ENCODE data around the gene EDEM1. TPM values are rescaled to one million over a fixed set of nuclear protein-coding genes. Genes with fewer than 3 reads are reported as not detected.

EDEM1 gene
- total and polyA plus RNA-seq, 4 donors, result 7.9 to 16.0 (median 11.2) TPM

DNA sequence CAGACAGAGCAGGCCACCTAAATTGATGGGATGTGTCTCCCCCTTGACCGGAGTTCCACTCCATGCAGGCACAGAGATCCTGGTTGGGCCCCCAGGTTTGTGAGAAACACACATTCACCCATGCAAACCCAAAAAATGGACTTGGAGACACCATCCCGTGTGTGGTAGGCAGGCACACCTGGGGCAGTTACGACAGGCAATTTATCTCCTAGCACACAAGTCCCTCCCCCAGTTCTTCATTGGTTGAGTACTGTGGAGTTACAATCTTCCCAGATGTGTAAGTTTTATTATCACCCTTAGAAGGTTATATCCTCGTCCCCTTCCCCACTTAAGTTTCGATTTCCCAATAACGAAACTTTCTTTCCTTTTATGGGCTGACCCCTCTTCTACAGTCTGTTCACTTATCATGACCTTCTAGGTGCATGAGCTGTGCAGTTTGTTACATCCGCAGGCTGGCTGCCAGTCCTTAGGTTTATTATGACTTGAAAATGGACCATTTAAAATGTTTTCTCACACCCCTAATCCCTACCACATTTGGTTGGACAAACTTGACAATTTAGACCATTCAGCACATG, 38.1 kb upstream of the EDEM1 start:
- WGBS (ENCODE audit: insufficient coverage), result 88% methylated on average over 4 of the region's 7 CpGs
- Histone ChIP-seq H3K4me1 (ENCODE audit: control insufficient read depth, insufficient read depth, low read length) (no peaks in the 10 kb centered on the region), H3K36me3 (ENCODE audit: control insufficient read depth, insufficient read depth, low read length) (no peaks in the 10 kb centered on the region), H3K27ac (ENCODE audit: low read depth, low read length) (no peak overlapping the region), H3K9me3 (ENCODE audit: control insufficient read depth, insufficient read depth, low read length) (peaks cover 2% of the 10 kb centered on the region), H3K27me3 (ENCODE audit: control insufficient read depth, insufficient read depth, low read length) (no peaks in the 10 kb centered on the region), H3K4me3 (ENCODE audit: low read depth, low read length) (no peak overlapping the region)
- no peak for DNase-seq (ENCODE audit: low read depth in 4 of 6, low spot score in 6 of 6)

- H3K27me3 ChIP-seq (ENCODE audit: control insufficient read depth, insufficient read depth, low read length), result no peaks in the 10 kb centered on the region
- no peaks in the 10 kb centered on the region for H3K36me3 ChIP-seq (ENCODE audit: control insufficient read depth, insufficient read depth, low read length)
- no peak for DNase-seq (ENCODE audit: low read depth in 4 of 6, low spot score in 6 of 6)
- no peaks in the 10 kb centered on the region for H3K4me1 ChIP-seq (ENCODE audit: control insufficient read depth, insufficient read depth, low read length)
- 100% methylated on average over 2 of the region's 6 CpGs for WGBS (ENCODE audit: insufficient coverage)
- no peaks in the 10 kb centered on the region for H3K9me3 ChIP-seq (ENCODE audit: control insufficient read depth, insufficient read depth, low read length)
- no peak overlapping the region for H3K27ac ChIP-seq (ENCODE audit: low read depth, low read length)
- no peak overlapping the region for H3K4me3 ChIP-seq (ENCODE audit: low read depth, low read length)
These were observed 35.9 kb upstream of the EDEM1 start for GRCh38 chr3:5151586-5151985.

GRCh38 chr3:5153074-5153473, 34.4 kb upstream of the EDEM1 start:
- H3K4me1 ChIP-seq (ENCODE audit: control insufficient read depth, insufficient read depth, low read length), result no peaks in the 10 kb centered on the region
- H3K27ac ChIP-seq (ENCODE audit: low read depth, low read length), result no peak overlapping the region
- H3K36me3 ChIP-seq (ENCODE audit: control insufficient read depth, insufficient read depth, low read length), result no peaks in the 10 kb centered on the region
- no peaks in the 10 kb centered on the region for H3K9me3 ChIP-seq (ENCODE audit: control insufficient read depth, insufficient read depth, low read length)
- WGBS (ENCODE audit: insufficient coverage), result no CpG with 5 or more reads among the region's 4 CpGs
- H3K27me3 ChIP-seq (ENCODE audit: control insufficient read depth, insufficient read depth, low read length), result no peaks in the 10 kb centered on the region
- no peak overlapping the region for H3K4me3 ChIP-seq (ENCODE audit: low read depth, low read length)
- no peak for DNase-seq (ENCODE audit: low read depth in 4 of 6, low spot score in 6 of 6)

DNA sequence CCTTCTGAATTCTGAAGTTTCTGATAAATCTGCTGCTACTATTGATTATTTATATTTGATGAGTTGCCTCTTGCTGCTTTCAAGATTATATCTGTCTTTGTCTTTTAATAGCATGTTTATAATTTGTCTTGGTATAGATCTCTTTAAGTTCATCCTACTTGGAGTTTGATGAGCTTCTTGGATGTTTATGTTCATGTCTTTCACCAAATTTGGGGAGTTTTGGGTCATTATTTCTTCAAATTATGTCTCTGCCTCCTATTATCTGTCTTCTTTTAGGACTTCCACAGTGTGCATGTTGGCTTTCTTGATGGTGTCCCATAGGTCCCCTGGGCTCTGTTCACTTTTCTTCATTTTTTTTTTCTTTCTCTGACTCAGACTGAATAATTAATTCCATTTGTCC, 32.3 kb upstream of the EDEM1 start:
- Histone ChIP-seq H3K4me3 (ENCODE audit: low read depth, low read length) (no peak overlapping the region), H3K27me3 (ENCODE audit: control insufficient read depth, insufficient read depth, low read length) (no peaks in the 10 kb centered on the region), H3K36me3 (ENCODE audit: control insufficient read depth, insufficient read depth, low read length) (no peaks in the 10 kb centered on the region)

DNA sequence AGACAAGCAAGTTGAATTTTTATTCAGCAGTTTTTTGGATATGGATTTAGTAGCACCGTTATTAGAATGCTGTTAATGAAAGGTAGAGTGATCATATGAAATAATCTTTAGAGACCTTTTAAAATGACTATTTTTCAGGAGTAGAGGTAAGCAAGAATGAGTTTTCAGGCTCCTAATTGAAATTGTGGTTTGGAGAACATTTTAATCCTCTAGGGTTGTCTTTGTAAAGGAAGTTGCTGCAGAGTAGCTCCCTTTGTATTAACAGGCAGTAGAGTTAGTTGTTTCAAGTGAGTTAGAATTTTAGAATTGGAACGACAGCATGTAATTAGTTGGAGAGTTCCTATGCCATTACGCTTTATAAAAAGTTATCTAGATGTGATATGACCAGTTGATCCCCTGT, 27.2 kb upstream of the EDEM1 start:
- WGBS (ENCODE audit: insufficient coverage), result no CpG with 5 or more reads among the region's 3 CpGs

More for the DNA sequence above, 32.3 kb upstream of the EDEM1 start:
- DNase-seq (ENCODE audit: low read depth in 4 of 6, low spot score in 6 of 6), result no peak
- Histone ChIP-seq H3K9me3 (ENCODE audit: control insufficient read depth, insufficient read depth, low read length) (no peaks in the 10 kb centered on the region), H3K27ac (ENCODE audit: low read depth, low read length) (no peak overlapping the region), H3K4me1 (ENCODE audit: control insufficient read depth, insufficient read depth, low read length) (no peaks in the 10 kb centered on the region)

DNA sequence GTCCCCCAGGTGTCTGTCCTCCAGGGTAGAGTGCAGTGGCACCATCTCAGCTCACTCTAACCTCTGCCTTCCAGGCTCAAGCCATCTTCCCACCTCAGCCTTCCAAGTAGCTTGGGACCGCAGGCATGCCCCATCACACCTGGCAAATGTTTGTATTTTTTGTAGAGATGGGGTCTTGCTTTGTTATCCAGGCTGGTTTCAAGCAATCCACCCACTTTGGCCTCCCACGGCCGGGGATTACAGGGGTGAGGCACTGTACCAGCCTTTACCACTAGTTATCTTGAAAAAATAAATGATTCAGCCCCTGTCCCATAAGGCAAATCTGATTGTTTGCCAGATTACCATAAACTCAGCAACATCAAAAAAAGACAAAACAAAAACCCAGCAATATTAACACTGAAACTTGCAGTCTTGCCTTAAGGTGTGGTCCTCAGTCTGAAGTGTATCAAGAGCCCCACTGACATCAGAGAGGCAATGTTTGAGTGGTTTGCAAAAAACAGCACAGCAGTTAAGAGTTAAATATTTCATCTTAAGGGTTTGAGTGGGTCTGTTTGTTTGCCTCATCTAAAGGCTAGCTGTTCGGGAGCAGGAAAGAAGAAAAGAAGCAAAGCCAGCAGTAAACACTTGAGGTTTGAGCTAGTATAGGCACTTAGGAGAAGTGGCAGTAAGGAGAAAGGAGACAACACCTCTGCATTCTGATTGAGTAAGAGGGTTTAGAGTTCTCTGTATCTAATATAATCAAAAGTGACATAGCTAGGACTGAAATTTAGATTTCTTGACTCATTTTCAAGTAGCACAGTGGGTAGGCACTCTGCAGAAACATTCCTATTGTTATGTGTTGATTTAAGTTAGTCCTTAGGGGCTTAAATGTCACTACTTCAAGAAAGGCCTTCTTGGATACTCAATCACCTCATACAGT, 26.3 kb upstream of the EDEM1 start:
- H3K9me3 ChIP-seq (ENCODE audit: control insufficient read depth, insufficient read depth, low read length), result no peaks in the 10 kb centered on the region
- H3K4me1 ChIP-seq (ENCODE audit: control insufficient read depth, insufficient read depth, low read length), result peaks cover 5% of the 10 kb centered on the region
- no peaks in the 10 kb centered on the region for H3K36me3 ChIP-seq (ENCODE audit: control insufficient read depth, insufficient read depth, low read length)
- H3K27ac ChIP-seq (ENCODE audit: low read depth, low read length), result no peak overlapping the region
- H3K4me3 ChIP-seq (ENCODE audit: low read depth, low read length), result no peak overlapping the region
- 0% methylated on average over 1 of the region's 4 CpGs for WGBS (ENCODE audit: insufficient coverage)
- DNase-seq (ENCODE audit: low read depth in 4 of 6, low spot score in 6 of 6), result no peak
- no peaks in the 10 kb centered on the region for H3K27me3 ChIP-seq (ENCODE audit: control insufficient read depth, insufficient read depth, low read length)

More for the DNA sequence above, 27.2 kb upstream of the EDEM1 start:
- Histone ChIP-seq H3K4me3 (ENCODE audit: low read depth, low read length) (no peak overlapping the region), H3K9me3 (ENCODE audit: control insufficient read depth, insufficient read depth, low read length) (no peaks in the 10 kb centered on the region), H3K4me1 (ENCODE audit: control insufficient read depth, insufficient read depth, low read length) (peaks cover 5% of the 10 kb centered on the region), H3K36me3 (ENCODE audit: control insufficient read depth, insufficient read depth, low read length) (no peaks in the 10 kb centered on the region), H3K27ac (ENCODE audit: low read depth, low read length) (no peak overlapping the region), H3K27me3 (ENCODE audit: control insufficient read depth, insufficient read depth, low read length) (no peaks in the 10 kb centered on the region)
- DNase-seq (ENCODE audit: low read depth in 4 of 6, low spot score in 6 of 6), result peak in 2 of 6 donors; percentile 4 to 24

GRCh38 chr3:5162102-5162501, 25.4 kb upstream of the EDEM1 start:
- Histone ChIP-seq H3K4me3 (ENCODE audit: low read depth, low read length) (no peak overlapping the region), H3K9me3 (ENCODE audit: control insufficient read depth, insufficient read depth, low read length) (no peaks in the 10 kb centered on the region), H3K27me3 (ENCODE audit: control insufficient read depth, insufficient read depth, low read length) (no peaks in the 10 kb centered on the region), H3K4me1 (ENCODE audit: control insufficient read depth, insufficient read depth, low read length) (peaks cover 5% of the 10 kb centered on the region), H3K36me3 (ENCODE audit: control insufficient read depth, insufficient read depth, low read length) (no peaks in the 10 kb centered on the region), H3K27ac (ENCODE audit: low read depth, low read length) (no peak overlapping the region)
- WGBS (ENCODE audit: insufficient coverage), result 90% methylated on average over 1 of the region's 1 CpG
- no peak for DNase-seq (ENCODE audit: low read depth in 4 of 6, low spot score in 6 of 6)

DNA sequence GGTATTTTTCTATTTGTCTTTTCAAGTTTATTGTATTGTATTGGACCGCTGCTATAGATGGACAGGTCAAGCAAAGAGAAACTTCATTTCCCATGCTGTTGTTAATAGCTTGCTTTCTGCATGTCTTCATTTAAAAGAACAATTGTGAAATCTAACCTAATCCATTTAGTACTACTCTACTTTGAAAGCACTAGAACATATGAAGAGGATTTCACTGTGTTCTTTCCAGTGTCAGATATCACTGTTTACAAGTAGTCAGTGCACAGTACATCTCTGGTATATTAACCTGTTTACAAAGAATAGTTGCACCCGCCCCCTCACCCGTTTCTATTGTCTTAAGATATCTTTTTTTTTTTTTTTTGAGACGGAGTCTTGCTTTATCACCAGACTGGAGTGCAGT, 21.8 kb upstream of the EDEM1 start:
- H3K4me1 ChIP-seq (ENCODE audit: control insufficient read depth, insufficient read depth, low read length), result peaks cover 4% of the 10 kb centered on the region
- H3K27me3 ChIP-seq (ENCODE audit: control insufficient read depth, insufficient read depth, low read length), result no peaks in the 10 kb centered on the region
- 100% methylated on average over 1 of the region's 4 CpGs for WGBS (ENCODE audit: insufficient coverage)
- DNase-seq (ENCODE audit: low read depth in 4 of 6, low spot score in 6 of 6), result no peak
- no peaks in the 10 kb centered on the region for H3K36me3 ChIP-seq (ENCODE audit: control insufficient read depth, insufficient read depth, low read length)
- no peak overlapping the region for H3K4me3 ChIP-seq (ENCODE audit: low read depth, low read length)
- no peaks in the 10 kb centered on the region for H3K9me3 ChIP-seq (ENCODE audit: control insufficient read depth, insufficient read depth, low read length)
- no peak overlapping the region for H3K27ac ChIP-seq (ENCODE audit: low read depth, low read length)

DNA sequence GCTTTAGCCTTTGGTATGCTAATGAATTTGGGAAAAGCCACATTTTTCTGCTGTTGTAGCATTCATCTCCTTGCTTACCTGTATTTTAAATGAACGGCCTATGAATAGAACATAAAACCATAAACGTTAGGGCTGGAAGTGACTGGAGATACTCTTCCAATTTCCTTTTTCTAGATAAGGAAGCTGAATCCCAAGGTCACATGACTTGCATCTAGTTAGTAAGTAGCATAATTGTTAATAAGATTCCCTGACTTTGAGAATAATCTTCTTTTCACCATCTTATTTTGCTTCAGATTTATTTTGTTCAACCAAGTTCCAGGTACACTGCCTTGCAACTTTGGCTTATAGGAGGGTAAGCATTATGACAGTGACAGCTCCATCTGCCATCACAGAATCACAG, 20.7 kb upstream of the EDEM1 start:
- Histone ChIP-seq H3K27me3 (ENCODE audit: control insufficient read depth, insufficient read depth, low read length) (no peaks in the 10 kb centered on the region), H3K4me3 (ENCODE audit: low read depth, low read length) (no peak overlapping the region), H3K9me3 (ENCODE audit: control insufficient read depth, insufficient read depth, low read length) (no peaks in the 10 kb centered on the region), H3K36me3 (ENCODE audit: control insufficient read depth, insufficient read depth, low read length) (no peaks in the 10 kb centered on the region), H3K27ac (ENCODE audit: low read depth, low read length) (no peak overlapping the region), H3K4me1 (ENCODE audit: control insufficient read depth, insufficient read depth, low read length) (no peaks in the 10 kb centered on the region)
- DNase-seq (ENCODE audit: low read depth in 4 of 6, low spot score in 6 of 6), result no peak
- no CpG with 5 or more reads among the region's 2 CpGs for WGBS (ENCODE audit: insufficient coverage)

DNA sequence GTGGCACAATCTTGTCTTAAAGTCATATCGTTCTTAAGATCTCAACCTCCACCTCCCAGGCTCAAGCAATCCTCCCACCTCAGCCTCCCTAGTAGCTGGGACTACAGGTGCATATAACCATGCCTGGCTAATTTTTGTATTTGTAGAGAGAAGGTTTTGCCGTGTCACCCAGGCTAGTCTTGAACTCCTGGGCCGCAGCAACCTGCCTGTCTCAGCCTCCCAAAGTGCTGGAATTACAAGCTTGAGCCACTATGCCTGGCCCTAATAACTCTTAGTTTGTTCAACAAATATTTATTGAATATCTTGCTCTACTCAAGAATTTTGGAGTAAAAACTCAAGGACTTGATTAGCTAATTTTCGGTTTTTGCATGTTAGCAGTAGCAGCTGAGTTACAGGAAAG, 19.4 kb upstream of the EDEM1 start:
- H3K27ac ChIP-seq (ENCODE audit: low read depth, low read length), result no peak overlapping the region
- 100% methylated on average over 3 of the region's 4 CpGs for WGBS (ENCODE audit: insufficient coverage)
- no peaks in the 10 kb centered on the region for H3K27me3 ChIP-seq (ENCODE audit: control insufficient read depth, insufficient read depth, low read length)
- H3K4me3 ChIP-seq (ENCODE audit: low read depth, low read length), result no peak overlapping the region
- H3K4me1 ChIP-seq (ENCODE audit: control insufficient read depth, insufficient read depth, low read length), result no peaks in the 10 kb centered on the region
- no peaks in the 10 kb centered on the region for H3K9me3 ChIP-seq (ENCODE audit: control insufficient read depth, insufficient read depth, low read length)
- DNase-seq (ENCODE audit: low read depth in 4 of 6, low spot score in 6 of 6), result no peak
- H3K36me3 ChIP-seq (ENCODE audit: control insufficient read depth, insufficient read depth, low read length), result peaks cover 3% of the 10 kb centered on the region

Data from spinal cord (tissue), 10 donors.